GM20431 (cell line): Measurements from ENCODE around the gene CTNNA3.

Source experiments
- in situ Hi-C: fragments of 300-500 bp; cut with MseI, MboI; formaldehyde crosslinking; loops from one replicate; pipeline ENCODE4 v1.15.0; 2020; ENCODE audit warnings: low sequenced_read_pairs; ENCODE audit not compliant: unreplicated experiment

Gene CTNNA3

GRCh38 chr10:66642217-66642616, 1053.8 kb downstream of the CTNNA3 start:
- in situ Hi-C loops = no loop called here

- in situ Hi-C loops = no loop called here
Measured at GRCh38 chr10:66639371-66639770, 1056.6 kb downstream of the CTNNA3 start.

GRCh38 chr10:66637273-66638036, 1058.5 kb downstream of the CTNNA3 start:
- in situ Hi-C loops = no loop called here

GRCh38 chr10:66629996-66630395, 1066.0 kb downstream of the CTNNA3 start:
- in situ Hi-C loops = no loop called here

GRCh38 chr10:66627156-66627555, 1068.8 kb downstream of the CTNNA3 start:
- in situ Hi-C loops = no loop called here

- in situ Hi-C loops = no loop called here
Measured at GRCh38 chr10:66625709-66626590, 1070.0 kb downstream of the CTNNA3 start.

- in situ Hi-C loops = no loop called here
Measured at GRCh38 chr10:66622050-66622449, 1073.9 kb downstream of the CTNNA3 start.

- in situ Hi-C loops = no loop called here
Measured at GRCh38 chr10:66604195-66604594, 1091.8 kb downstream of the CTNNA3 start.

- in situ Hi-C loops = no loop called here
Measured at GRCh38 chr10:66591865-66592264, 1104.1 kb downstream of the CTNNA3 start.

GRCh38 chr10:66587680-66588050, 1108.3 kb downstream of the CTNNA3 start:
- in situ Hi-C loops = no loop called here

GRCh38 chr10:66586897-66587679, 1108.9 kb downstream of the CTNNA3 start:
- in situ Hi-C loops = no loop called here

GRCh38 chr10:66586073-66586472, 1109.9 kb downstream of the CTNNA3 start:
- in situ Hi-C loops = no loop called here

GRCh38 chr10:66575251-66575855, 1120.6 kb downstream of the CTNNA3 start:
- in situ Hi-C loops = no loop called here

- in situ Hi-C loops = no loop called here
Measured at GRCh38 chr10:66572700-66573099, 1123.3 kb downstream of the CTNNA3 start.

- in situ Hi-C loops = no loop called here
Measured at GRCh38 chr10:66565999-66566398, 1130.0 kb downstream of the CTNNA3 start.

- in situ Hi-C loops = no loop called here
Measured at GRCh38 chr10:66564287-66564686, 1131.7 kb downstream of the CTNNA3 start.

- in situ Hi-C loops = no loop called here
Measured at GRCh38 chr10:66555061-66555460, 1140.9 kb downstream of the CTNNA3 start.

GRCh38 chr10:66552331-66552730, 1143.7 kb downstream of the CTNNA3 start:
- in situ Hi-C loops = no loop called here

GRCh38 chr10:66550351-66550750, 1145.6 kb downstream of the CTNNA3 start:
- in situ Hi-C loops = no loop called here

GRCh38 chr10:66538908-66539307, 1157.1 kb downstream of the CTNNA3 start:
- in situ Hi-C loops = no loop called here
